ENCODE measurements around the gene RPS3. TPM values are rescaled to one million over a fixed set of nuclear protein-coding genes. Genes with fewer than 3 reads are reported as not detected.
"Not testable (repeated sequence)": the region's sequence is repeated elsewhere in the genome, so short reads cannot be mapped to it uniquely, and the experiment has no call there.

The RPS3 gene
- total and polyA plus RNA-seq, 9 of the 15 experiments (the other 6 are each of a cell fraction or from before 2014, with no cell fraction given) = 2,700 to 5,771 (median 3,679) TPM

DNA sequence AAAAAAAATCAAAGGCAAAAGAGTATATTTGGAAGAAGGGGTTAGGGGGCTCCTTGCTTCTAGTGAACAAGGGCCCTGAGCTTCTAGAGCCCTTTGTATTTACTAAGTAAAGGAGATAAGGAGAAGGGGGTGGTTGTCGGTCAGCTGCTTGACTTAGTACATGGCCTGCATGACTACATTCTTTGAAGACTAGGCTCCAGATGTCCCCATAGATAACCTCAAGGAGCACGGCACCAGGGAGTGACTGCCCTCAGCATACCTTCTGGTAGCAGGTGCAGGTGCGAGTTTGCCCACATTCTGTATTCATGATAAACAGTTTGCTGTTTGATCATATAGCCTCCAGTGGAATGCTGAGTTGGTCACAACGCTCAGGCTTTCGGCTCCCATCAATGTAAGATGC is 32.5 kb upstream of the RPS3 start:
- CTCF ChIA-PET (ENCODE audit: low intra/inter-chr PET ratio); in situ Hi-C loops (cut with MboI): not testable (repeated sequence)

More for the DNA sequence above, 32.5 kb upstream of the RPS3 start:
- intact Hi-C loops (cut with micrococcal nuclease); H3K4me2 ChIP-seq (ENCODE audit: insufficient read depth, low read length); H3K79me2 ChIP-seq (ENCODE audit: control insufficient read depth, insufficient read depth, low read length); H3K36me3 ChIP-seq (ENCODE audit: control insufficient read depth, insufficient read depth, low read length); H3K4me3 ChIP-seq; H3K9me1 ChIP-seq (ENCODE audit: control insufficient read depth, insufficient read depth, low read length); FAIRE-seq; H3K4me1 ChIP-seq (replicated peaks in 1 of 2; ENCODE audit: control insufficient read depth in 2 of 2, insufficient read depth in 2 of 2, low read length in 2 of 2); H3K9ac ChIP-seq (ENCODE audit: insufficient read depth in 1 of 2, low read depth in 2 of 2, low read length in 2 of 2); H2AFZ ChIP-seq (ENCODE audit: low read depth, low read length); H3K27ac ChIP-seq (ENCODE audit: extremely low read depth, low read depth, low read length); H3K9me3 ChIP-seq (replicated peaks; ENCODE audit: control insufficient read depth, insufficient read depth, low read depth, low read length); H3K27me3 ChIP-seq (ENCODE audit: control insufficient read depth in 2 of 2, insufficient read depth in 2 of 2, low read length in 2 of 2); H4K20me1 ChIP-seq (replicated peaks; ENCODE audit: control insufficient read depth, insufficient read depth, low read length); BruUV-seq (replicated peaks); TF ChIP-seq TEAD4 (CRISPR knock-in tag; IDR thresholded peaks at IDR 0.05; ENCODE audit: borderline replicate concordance): not testable (repeated sequence)
- ATAC-seq (peak; percentile 59), DNase-seq (ENCODE audit: extremely low read depth in 1 of 4, low spot score in 3 of 4) (peak in 1 of 4 experiments; percentile 53)
- POLR2A ChIA-PET = interaction anchor here (1.3 kb wide), 1 partner anchor 53 kb away, joined by 3 read pairs; no protein-coding TSS in a partner anchor
- 35% methylated on average over 5 of the region's 5 CpGs for WGBS (ENCODE audit: insufficient coverage, low coverage, missing lambda C conversion rate)
- TF ChIP-seq L3MBTL2 (IDR thresholded peaks at IDR 0.05) (peak; percentile 23; the same call in 1 of the 2 replicates), SOX6 (IDR thresholded peaks at IDR 0.05) (peak; percentile 45; the same call in 1 of the 2 replicates), NCOR1 (IDR thresholded peaks at IDR 0.05) (0 out of 2 replicates have a peak, but pooled peaks have one; percentile 16), ARID1B (IDR thresholded peaks at IDR 0.05) (peak; percentile 70), MTA2 (IDR thresholded peaks at IDR 0.05; ENCODE audit: low read depth) (0 out of 2 replicates have a peak, but pooled peaks have one; percentile 20), TEAD4 (IDR thresholded peaks at IDR 0.05; ENCODE audit: low read length) (peak; percentile 50; the same call in 1 of the 2 replicates), CTBP1 (IDR thresholded peaks at IDR 0.05; ENCODE audit: borderline replicate concordance) (peak; percentile 28; the same call in 1 of the 2 replicates), CBFA2T2 (conservative IDR thresholded peaks at IDR 0.05) (peak; percentile 62), CXXC5 (CRISPR knock-in tag; IDR thresholded peaks at IDR 0.05) (0 out of 2 replicates have a peak, but pooled peaks have one; percentile 26), TAL1 (IDR thresholded peaks at IDR 0.05) (peak; percentile 58), TRIM24 (IDR thresholded peaks at IDR 0.05) (peak in 1 of 2 experiments; percentile 52; a peak in 1 of 4 replicates), GATA2 (CRISPR knock-in tag; IDR thresholded peaks at IDR 0.05) (peak; percentile 38; the same call in 1 of the 2 replicates), SMARCE1 (IDR thresholded peaks at IDR 0.05) (0 out of 2 replicates have a peak, but pooled peaks have one; percentile 49), CBFA2T3 (IDR thresholded peaks at IDR 0.05) (peak; percentile 70), TFAP4 (CRISPR knock-in tag; IDR thresholded peaks at IDR 0.05; ENCODE audit: borderline replicate concordance) (peak; percentile 46; the same call in 1 of the 2 replicates), TCF3 (CRISPR knock-in tag; IDR thresholded peaks at IDR 0.05) (peak; percentile 51)
- TF ChIP-seq, protein P1, sequence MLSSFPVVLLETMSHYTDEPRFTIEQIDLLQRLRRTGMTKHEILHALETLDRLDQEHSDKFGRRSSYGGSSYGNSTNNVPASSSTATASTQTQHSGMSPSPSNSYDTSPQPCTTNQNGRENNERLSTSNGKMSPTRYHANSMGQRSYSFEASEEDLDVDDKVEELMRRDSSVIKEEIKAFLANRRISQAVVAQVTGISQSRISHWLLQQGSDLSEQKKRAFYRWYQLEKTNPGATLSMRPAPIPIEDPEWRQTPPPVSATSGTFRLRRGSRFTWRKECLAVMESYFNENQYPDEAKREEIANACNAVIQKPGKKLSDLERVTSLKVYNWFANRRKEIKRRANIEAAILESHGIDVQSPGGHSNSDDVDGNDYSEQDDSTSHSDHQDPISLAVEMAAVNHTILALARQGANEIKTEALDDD (IDR thresholded peaks at IDR 0.05) = peak; percentile 47; the same call in 1 of the 2 replicates

All from K562 (cell line).